ENCODE data around the gene CUX1.

The CUX1 gene

DNA sequence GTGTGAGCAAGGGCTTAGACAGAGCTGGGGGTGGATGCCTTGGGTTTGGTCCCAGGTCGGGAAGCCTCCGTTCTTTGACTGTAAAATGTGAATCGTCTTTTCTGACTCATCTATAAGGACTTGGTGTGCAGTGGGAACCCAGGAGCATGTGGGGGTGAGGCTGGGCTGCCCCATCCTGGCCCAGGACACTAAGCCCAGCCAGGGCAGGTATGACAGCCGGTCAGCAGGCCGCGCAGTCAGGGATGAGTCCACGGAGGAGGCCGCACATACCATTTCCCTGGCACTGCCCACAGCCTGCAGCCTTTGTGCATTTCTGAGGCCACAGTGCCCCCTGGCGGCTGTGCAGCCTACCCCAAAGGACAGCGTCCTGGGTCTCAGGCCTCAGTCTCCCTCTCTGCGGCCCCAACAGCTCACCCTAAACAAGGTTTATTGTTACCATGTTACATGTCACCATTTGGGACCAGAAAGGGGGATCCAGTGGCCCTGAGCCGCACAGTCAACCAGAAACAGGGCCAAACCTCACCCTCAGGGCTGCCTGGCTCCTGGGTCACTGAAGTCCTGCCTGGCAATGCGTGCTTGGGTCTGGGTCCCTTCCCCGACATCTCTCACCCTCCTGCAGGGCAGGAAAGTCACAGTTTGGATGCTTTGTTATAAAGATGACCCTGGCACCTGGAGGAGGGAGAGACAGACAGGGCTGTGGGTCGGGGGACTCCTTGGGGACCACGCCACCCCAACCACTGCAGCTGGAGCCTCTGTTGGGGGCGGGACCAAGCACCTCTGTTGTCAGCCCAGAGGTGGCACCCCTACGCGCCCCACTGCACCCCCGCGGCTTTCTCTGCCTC, 454.9 kb downstream of the CUX1 start:
- peak; percentile 50 for DNase-seq (ENCODE audit: low read depth)

GRCh38 chr7:102272917-102273748, 455.7 kb downstream of the CUX1 start:
- no peak for DNase-seq (ENCODE audit: low read depth)

GRCh38 chr7:102273749-102274712, 456.6 kb downstream of the CUX1 start:
- DNase-seq (ENCODE audit: low read depth), result no peak

DNA sequence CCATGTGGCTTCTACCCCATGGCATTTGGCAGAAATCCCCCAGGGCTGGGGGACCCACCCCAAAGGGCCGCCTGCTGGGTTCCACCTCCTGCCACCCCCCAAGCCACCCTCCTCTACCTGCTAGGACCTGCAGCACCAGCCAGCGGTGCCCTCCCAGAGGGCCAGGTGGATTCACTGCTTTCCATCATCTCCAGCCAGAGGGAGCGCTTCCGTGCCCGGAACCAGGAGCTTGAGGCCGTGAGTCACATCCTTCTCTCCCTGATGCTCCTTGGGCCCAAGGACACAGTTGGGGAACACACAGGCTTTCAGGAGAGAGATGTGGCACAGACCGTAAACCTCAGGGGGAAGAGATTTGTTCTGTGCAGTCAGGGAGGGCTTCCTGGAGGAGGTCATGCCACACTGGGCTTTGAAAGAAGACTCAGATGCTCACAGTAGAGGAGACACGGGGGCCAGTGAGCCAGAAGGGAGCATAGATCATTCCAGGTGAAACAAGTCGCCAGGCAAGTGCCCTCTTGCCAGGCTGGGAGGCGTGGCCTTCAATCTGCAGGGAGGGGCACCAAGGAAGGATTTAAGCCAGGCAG, 457.8 kb downstream of the CUX1 start:
- DNase-seq (ENCODE audit: low read depth), result no peak

DNA sequence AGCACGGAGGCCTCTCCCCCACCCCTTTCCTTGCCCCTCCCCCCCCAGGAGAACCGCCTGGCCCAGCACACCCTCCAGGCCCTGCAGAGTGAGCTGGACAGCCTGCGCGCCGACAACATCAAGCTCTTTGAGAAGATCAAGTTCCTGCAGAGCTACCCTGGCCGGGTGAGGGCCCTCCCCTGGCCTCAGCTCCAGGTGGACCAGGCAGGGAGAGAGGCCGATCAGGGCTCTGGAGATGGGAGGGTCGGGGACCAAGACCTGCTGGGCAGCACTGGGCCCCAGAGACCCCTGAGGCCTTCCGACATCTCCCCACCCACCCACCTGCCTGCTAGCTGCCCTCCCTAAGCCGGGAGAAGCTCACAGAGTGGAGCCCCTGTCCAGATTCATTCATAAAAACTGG, 460.5 kb downstream of the CUX1 start:
- DNase-seq (ENCODE audit: low read depth), result no peak

- DNase-seq (ENCODE audit: low read depth), result peak; percentile 48
Measured at GRCh38 chr7:102279537-102280400, 462.3 kb downstream of the CUX1 start.

DNA sequence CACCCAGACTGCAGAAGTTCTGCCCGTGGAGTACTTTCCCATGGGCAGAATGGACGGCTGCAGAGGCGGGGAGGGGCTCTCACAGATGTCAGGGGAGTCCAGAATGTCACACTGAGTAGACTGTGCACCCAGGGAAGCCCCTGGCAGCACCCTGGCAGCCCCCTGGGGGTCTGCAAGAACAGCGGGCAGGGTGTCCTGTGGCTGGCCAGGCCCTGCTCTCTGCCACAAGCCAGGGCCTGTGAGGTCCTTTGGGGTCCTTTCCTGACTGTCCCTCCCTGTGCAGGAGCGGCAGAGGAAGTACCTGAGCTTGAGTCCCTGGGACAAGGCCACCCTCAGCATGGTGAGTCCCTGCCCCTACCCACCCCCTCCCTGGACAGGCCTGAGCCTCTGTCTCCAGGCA, 463.1 kb downstream of the CUX1 start:
- no peak for DNase-seq (ENCODE audit: low read depth)

- DNase-seq (ENCODE audit: low read depth), result no peak
Measured at GRCh38 chr7:102281785-102282184, 464.4 kb downstream of the CUX1 start.

- DNase-seq (ENCODE audit: low read depth), result no peak
Measured at GRCh38 chr7:102282465-102283362, 465.3 kb downstream of the CUX1 start.

DNA sequence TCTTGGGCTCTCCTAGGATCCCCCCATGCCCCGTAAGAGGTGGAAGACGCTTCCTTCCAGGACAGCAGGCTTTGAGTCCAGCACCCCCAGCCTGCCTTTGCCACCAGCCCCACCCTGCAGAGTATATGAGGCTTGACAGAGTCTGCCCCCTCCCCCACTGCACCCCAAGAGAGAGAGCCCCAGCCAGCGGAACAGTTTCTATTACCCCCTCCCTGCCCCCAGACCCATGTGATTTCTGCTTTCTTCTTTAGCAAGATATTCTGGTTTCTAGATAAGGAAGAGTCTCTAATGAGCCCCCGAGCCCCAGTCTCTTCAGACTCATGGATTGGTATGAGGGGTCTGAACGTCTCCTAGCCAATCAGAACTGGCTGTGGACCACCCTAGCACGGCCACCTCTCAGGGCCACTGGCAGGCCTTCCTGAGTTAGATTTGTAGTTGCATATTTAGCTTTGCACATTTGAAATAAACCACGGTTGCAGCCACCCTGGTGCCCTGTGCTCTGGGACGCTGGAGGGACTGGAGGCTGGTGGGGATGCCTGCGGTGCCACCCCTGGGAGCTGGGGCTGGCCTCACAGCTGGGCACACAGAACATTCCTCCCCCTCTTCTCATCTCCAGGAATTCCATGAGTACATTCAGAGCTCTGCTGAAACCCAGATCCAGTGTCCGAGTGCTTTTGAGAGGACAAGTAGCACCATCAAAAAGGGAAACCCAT, 466.2 kb downstream of the CUX1 start:
- no peak for DNase-seq (ENCODE audit: low read depth)

DNA sequence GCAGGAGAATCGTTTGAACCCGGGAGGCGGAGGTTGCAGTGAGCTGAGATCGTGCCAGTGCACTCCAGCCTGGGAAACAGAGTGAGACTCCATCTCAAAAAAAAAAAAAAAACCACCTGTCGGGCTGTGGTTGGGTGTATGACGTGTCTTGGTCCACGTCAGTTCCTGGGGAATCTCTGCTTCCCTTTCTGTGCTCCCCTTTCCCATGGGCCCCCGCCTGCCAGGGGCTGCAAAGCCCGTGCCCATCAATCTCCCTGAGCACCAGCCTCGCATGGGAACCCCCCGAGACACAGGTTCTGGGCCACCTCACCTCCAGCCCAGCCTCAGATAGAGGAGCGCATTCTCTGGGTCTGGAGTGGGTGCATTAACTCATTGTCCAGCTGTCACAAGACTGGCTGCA, 467.0 kb downstream of the CUX1 start:
- DNase-seq (ENCODE audit: low read depth), result no peak

GRCh38 chr7:102284891-102285539, 467.6 kb downstream of the CUX1 start:
- DNase-seq (ENCODE audit: low read depth), result no peak

GRCh38 chr7:102285540-102286236, 468.3 kb downstream of the CUX1 start:
- no peak for DNase-seq (ENCODE audit: low read depth)

DNA sequence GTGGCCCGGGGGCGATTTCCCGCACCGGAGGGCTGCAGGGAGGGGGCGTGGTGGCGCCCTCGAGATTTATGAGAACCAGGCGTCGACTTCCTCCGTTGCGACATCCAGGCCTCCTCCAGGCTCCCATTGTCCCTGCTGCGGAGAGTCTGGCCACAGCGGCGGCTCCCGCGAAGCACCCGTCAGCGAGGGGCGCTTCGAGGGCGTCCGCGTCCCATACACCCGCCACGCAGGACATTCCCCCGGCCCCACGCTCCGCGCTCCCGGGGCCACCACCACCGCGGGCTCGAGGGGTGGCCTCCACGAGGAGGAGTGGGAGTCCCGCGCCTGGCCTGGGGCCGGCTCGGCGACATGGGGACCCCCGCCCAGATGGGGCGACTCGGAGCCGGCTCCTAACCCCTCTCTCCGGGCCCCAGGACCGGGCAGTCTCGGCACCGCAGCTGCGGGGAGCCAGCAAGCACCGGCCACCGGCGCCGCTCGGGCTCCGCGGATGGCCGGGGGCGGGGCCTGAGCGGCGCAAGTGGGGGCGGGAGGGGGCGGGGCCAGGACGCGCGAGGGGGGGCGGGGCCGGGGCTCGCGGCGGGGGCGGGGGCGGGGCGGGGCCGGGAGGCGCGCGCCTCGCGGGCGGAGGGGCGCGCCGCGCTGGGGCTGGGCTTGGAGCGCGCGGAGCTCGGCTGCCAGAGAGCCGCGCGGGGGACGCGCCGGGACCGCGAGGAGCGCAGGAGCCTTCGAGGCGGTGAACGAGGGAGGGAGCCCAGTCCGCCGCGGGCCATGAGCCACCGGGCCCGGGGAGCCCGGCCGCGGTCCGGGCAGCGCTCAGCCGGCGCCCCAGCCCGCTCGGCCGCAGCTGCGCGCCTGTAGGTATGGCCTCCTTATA, 469.0 kb downstream of the CUX1 start, which contains the start of gene SH2B2:
Gene SH2B2, plus strand, starts transcription at position 632 of the 874 bp plus-strand sequence. CDS start 13,683 bp downstream, outside the sequence.
- peak; percentile 19 for DNase-seq (ENCODE audit: low read depth)

DNA sequence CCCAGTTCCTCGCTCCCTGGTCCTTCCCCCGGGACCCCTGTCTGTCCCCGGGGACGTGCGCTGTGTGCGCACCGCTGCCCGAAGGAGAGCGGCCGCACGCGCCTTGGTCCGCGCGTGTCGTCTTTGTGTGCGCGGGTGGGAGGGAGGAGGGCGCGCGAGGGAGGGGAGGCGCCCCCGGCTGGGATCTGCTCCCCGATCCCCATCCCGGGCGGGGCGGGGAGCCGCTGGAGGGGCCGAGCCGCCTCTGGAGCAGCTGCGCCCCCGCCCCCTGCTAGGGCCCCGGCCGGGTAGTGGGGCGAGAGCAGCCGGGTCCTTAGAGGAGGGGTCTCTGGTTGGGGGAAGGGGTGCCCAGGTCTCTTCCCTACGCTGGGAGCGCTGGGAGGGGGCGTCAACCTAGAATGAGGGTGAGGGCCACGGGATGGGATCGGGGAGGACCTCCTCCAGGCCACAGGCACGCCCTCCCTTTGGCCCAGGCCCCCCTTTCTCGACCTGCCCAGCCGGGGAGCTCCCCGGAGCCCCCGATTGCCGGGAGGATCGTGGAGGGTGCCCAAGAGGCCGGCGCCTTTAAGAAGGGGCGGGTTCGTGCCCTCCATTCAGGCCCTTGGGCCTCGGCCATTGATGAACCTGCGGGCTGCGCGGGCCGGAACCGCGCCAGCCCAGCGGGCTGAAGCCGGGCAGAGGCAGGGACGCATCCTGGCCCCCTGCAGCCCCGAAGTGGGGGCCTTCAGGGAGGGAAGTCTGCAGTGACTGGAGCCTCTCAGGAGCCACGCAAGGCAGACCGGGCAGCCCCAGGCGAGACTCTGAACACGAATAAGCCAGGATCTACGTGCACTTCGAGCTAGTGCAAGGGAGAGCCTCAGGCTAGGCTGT, 469.9 kb downstream of the CUX1 start:
- no peak for DNase-seq (ENCODE audit: low read depth)

GRCh38 chr7:102287981-102288278, 470.5 kb downstream of the CUX1 start:
- DNase-seq (ENCODE audit: low read depth), result no peak
